Upper lobe of right lung (tissue), 1 donor: ENCODE results near the gene FADS1. TPM values are rescaled to one million over a fixed set of nuclear protein-coding genes. Genes with fewer than 3 reads are reported as not detected.

Source experiments
- ATAC-seq: fragments of 200-7000 bp; cut with Tn5 transposase; one replicate; pipeline ENCODE4 v1.9.1; 2020; ENCODE audit warnings: mild to moderate bottlenecking, moderate library complexity
- DNase-seq: peaks from one replicate; pipeline ENCODE4 v3.0.0-alpha.2; 2020
- H3K27ac ChIP-seq: fragments of 200-600 bp; one replicate; pipeline ENCODE4 v1.8.0; 2022
- H3K27me3 ChIP-seq: fragments of 200-600 bp; one replicate; pipeline ENCODE4 v1.8.0; 2022; ENCODE audit warnings: mild to moderate bottlenecking
- H3K36me3 ChIP-seq: fragments of 200-600 bp; one replicate; pipeline ENCODE4 v1.8.0; 2022
- H3K4me1 ChIP-seq: fragments of 200-600 bp; one replicate; pipeline ENCODE4 v1.8.0; 2022
- H3K4me3 ChIP-seq: fragments of 200-600 bp; one replicate; pipeline ENCODE4 v1.8.0; 2022; ENCODE audit warnings: mild to moderate bottlenecking
- H3K9me3 ChIP-seq: fragments of 200-600 bp; one replicate; pipeline ENCODE4 v1.8.0; 2022
- intact Hi-C: fragments of 100-400 bp; cut with DNase I; formaldehyde crosslinking; loops from one replicate; pipeline ENCODE4 v1.11.0; 2022
- total RNA-seq: library from RNA; stranded (reverse); fragmentation: NEBNext Ultra II Directional; extraction: Animal tissue kit (Norgen Biotek cat#: 25700); gene quantifications from one replicate; pipeline ENCODE4 v1.2.1, GENCODE V29; 2021
- TF ChIP-seq, protein P1 (sequence below): fragments of 200-600 bp; IDR thresholded peaks from one replicate; pipeline ENCODE4 v1.8.0; 2022; ENCODE audit warnings: antibody characterized with exemption
- donor health status: DM: no; HTN: yes; CAD: no; lungs with severe emphysema.

The FADS1 gene
- total RNA-seq, 1 donor from 2014 or later = 68.0 TPM

DNA sequence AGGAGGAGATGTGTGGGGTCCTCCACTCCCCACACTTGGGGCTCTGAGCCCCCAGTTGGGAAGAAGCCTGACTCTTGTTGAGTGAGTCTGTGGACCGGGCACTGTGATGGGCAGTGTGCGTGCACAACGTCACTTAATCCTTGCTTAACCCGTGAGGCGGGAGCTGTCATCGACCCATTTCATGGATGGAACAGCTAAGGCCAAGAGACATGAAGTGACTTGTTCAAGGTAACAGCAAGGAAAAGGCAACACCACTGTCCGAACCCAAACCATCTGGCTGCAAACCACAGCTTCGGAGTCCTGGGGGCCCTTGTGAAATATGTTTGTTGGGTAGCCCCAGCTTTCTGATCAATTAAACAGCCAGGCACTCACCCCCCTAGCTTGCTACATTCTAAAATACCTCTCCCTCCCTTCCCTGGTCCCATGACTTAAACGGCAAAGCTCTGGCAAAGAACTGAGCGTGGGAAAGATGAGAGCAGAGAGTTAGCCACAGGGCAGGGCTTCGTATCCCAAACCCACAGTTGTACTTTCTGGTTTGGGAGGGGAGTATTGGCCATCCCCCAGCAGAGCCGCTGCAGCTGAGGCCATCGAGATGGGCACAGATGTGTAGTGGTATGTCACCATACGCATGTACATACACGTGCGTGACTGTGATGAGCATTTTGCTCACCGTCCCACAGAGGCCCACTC is 37.5 kb upstream of the FADS1 start:
- DNase-seq (no peak), ATAC-seq (no peak)
- Histone ChIP-seq H3K27me3 (no peaks in the 10 kb centered on the region), H3K4me1 (no peaks in the 10 kb centered on the region), H3K4me3 (no peak overlapping the region), H3K27ac (no peak overlapping the region), H3K9me3 (no peaks in the 10 kb centered on the region), H3K36me3 (peaks cover 22% of the 10 kb centered on the region)
- intact Hi-C loops = no loop called here
- TF ChIP-seq, protein P1, sequence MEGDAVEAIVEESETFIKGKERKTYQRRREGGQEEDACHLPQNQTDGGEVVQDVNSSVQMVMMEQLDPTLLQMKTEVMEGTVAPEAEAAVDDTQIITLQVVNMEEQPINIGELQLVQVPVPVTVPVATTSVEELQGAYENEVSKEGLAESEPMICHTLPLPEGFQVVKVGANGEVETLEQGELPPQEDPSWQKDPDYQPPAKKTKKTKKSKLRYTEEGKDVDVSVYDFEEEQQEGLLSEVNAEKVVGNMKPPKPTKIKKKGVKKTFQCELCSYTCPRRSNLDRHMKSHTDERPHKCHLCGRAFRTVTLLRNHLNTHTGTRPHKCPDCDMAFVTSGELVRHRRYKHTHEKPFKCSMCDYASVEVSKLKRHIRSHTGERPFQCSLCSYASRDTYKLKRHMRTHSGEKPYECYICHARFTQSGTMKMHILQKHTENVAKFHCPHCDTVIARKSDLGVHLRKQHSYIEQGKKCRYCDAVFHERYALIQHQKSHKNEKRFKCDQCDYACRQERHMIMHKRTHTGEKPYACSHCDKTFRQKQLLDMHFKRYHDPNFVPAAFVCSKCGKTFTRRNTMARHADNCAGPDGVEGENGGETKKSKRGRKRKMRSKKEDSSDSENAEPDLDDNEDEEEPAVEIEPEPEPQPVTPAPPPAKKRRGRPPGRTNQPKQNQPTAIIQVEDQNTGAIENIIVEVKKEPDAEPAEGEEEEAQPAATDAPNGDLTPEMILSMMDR = no peak

DNA sequence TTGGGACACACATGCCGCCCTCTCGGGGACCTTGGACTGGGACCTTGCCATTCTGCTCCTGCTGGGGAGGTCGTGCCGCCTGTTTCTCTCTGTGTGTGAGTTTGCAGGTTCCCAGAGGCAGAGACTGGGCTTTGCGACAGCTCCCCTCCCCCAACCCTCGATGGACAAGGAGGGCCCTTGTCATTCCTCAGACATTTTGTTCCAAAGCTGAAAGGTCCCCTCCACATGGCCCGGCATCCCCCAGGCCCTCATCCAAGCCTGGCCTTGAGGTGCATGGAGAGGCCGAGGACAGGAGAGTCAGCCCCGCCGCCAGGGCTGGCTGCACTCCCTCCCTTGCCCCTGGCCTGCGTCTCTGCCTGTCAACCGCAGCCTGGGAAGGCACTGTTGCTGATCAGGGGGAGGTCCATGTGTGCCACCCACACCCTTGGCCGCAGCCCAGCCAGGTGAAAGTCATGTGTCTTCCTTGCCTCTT is 36.9 kb upstream of the FADS1 start:
- Histone ChIP-seq H3K27me3 (no peaks in the 10 kb centered on the region), H3K36me3 (peaks cover 28% of the 10 kb centered on the region), H3K4me1 (no peaks in the 10 kb centered on the region), H3K27ac (no peak overlapping the region), H3K4me3 (no peak overlapping the region), H3K9me3 (no peaks in the 10 kb centered on the region)
- DNase-seq (no peak), ATAC-seq (peak; percentile 40)
- intact Hi-C loops = no loop called here
- TF ChIP-seq, protein P1 = no peak

DNA sequence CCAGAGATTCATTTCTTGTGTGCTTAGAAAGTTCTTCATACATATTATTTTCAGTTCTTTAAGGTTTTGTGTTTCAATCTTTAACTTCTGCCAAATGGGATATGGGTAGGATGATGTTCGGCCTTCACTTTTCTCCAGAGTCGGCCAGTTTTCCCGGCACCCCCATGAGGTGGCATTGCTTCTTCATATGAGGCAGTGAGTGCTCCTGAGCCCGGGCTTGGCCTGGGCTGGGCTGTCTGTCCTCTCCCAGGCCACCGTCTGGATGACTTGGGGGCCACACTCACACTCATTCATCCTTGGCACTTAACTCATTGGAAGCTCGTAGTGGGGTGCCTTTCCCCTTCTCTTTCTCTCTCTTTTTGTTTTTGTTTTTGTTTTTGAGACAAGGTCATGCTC is 35.1 kb upstream of the FADS1 start:
- TF ChIP-seq, protein P1 = no peak
- no peak for ATAC-seq
- no peaks in the 10 kb centered on the region for H3K27me3 ChIP-seq
- DNase-seq = no peak
- no peaks in the 10 kb centered on the region for H3K4me1 ChIP-seq
- H3K36me3 ChIP-seq = peaks cover 39% of the 10 kb centered on the region
- H3K27ac ChIP-seq = no peak overlapping the region
- intact Hi-C loops = no loop called here
- H3K4me3 ChIP-seq = no peak overlapping the region
- no peaks in the 10 kb centered on the region for H3K9me3 ChIP-seq

DNA sequence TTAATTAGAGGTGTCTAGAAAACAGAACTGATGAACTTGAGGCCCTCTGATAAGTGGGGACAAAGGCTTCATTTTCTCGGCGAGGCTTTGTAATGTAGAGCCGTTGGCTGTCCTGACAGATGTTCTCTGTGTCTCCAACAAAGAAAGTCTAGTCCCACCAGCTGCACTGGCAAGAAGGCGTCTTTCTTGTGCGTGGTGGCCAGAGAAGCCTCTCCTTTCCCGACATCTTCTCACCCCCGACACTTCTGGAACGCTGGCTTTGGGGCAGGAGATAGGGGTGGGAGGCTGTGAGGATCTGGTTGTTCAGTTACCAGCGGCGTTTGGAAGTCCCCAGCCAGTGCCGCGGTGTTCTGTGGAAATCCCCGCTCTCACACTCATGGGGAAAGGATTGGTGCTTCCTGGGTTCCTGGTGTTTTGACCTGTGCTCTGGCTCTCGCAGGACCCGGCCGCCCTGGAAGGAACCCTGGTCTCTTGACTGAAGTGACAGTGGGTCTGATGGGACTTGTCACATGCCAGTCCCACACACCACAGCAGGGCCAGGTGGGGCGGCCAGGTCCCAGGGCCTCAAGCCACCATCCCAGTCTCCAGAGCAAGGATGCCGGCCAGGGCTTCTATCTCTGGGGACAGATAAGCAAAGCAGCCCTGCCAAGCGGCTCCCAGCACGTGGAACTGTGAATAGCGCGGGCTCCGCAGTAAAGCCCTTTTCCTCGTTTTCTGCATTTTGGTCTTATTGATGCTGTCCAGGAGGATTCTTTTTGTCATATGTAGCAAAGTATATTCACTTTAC is 34.5 kb upstream of the FADS1 start:
- peaks cover 39% of the 10 kb centered on the region for H3K36me3 ChIP-seq
- no peaks in the 10 kb centered on the region for H3K9me3 ChIP-seq
- TF ChIP-seq, protein P1 = no peak
- H3K27ac ChIP-seq = no peak overlapping the region
- H3K4me1 ChIP-seq = no peaks in the 10 kb centered on the region
- no peak for DNase-seq
- H3K4me3 ChIP-seq = no peak overlapping the region
- H3K27me3 ChIP-seq = no peaks in the 10 kb centered on the region
- no peak for ATAC-seq
- intact Hi-C loops = no loop called here

DNA sequence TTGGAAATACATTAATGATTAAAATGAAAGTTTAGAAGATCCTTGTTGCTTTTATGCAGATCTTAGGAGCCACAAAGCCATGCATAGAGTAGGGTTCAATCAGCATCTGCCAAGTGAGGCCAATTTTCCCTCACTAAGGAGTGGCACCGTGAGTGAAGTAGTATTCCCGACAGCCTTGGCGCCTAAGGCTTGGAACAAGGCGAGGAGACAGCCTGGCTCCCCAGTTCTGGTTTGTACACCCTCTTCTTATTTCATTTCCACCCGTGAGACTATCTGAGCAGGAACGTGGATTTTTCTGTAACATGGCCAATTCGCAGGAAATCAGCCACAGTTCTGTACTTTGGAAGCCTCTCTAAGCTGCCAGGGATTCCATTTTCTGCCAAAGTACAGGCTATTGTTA is 33.9 kb upstream of the FADS1 start:
- DNase-seq = no peak
- no peaks in the 10 kb centered on the region for H3K9me3 ChIP-seq
- TF ChIP-seq, protein P1 = no peak
- no peak for ATAC-seq
- no peak overlapping the region for H3K4me3 ChIP-seq
- H3K4me1 ChIP-seq = no peaks in the 10 kb centered on the region
- intact Hi-C loops = no loop called here
- no peak overlapping the region for H3K27ac ChIP-seq
- no peaks in the 10 kb centered on the region for H3K27me3 ChIP-seq
- peaks cover 39% of the 10 kb centered on the region for H3K36me3 ChIP-seq
